Measurements from ENCODE around the gene ZNF804B.

DNA sequence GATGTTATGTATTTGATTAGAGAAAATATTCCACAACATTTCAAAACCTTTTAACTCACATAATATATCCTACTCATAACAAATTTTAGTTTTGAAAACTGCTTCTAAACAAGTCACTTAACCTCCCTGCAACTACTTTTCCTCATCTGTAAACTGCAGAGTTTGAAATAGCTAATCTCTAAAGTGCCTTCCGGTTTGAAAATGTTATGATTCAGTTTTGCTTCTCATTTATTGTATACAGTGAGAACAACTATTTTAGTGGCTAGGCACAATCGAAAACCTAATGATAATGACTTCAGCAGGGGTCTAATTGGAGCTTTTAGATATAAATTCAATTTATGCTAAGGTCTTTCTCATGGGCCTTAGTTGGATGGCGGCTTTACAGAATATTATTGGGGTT is 66.7 kb downstream of the ZNF804B start:
- TF ChIP-seq CTCF (conservative IDR thresholded peaks at IDR 0.05; ENCODE audit: low read depth, low read length) (no peak), RCOR1 (IDR thresholded peaks at IDR 0.05; ENCODE audit: insufficient replicate concordance, low read length) (no peak), CEBPB (IDR thresholded peaks at IDR 0.05; ENCODE audit: low read depth, low read length) (no peak)
